GM23248 (cell line): ENCODE data around the gene NAXE.

Experiments
- EZH2 ChIP-seq: fragments of 200-600 bp; sonication (generic); IDR thresholded peaks from 2 replicates; pipeline ENCODE4 v1.6.1; 2018; ENCODE audit warnings: antibody characterized with exemption, mild to moderate bottlenecking; ENCODE audit not compliant: insufficient read depth, poor library complexity, severe bottlenecking
- EZH2phosphoT487 ChIP-seq: fragments of 200-600 bp; sonication (generic); IDR thresholded peaks from 2 replicates; pipeline ENCODE4 v1.6.1; 2018; ENCODE audit warnings: antibody characterized with exemption, moderate library complexity, mild to moderate bottlenecking, low read depth; ENCODE audit not compliant: insufficient read depth

DNA sequence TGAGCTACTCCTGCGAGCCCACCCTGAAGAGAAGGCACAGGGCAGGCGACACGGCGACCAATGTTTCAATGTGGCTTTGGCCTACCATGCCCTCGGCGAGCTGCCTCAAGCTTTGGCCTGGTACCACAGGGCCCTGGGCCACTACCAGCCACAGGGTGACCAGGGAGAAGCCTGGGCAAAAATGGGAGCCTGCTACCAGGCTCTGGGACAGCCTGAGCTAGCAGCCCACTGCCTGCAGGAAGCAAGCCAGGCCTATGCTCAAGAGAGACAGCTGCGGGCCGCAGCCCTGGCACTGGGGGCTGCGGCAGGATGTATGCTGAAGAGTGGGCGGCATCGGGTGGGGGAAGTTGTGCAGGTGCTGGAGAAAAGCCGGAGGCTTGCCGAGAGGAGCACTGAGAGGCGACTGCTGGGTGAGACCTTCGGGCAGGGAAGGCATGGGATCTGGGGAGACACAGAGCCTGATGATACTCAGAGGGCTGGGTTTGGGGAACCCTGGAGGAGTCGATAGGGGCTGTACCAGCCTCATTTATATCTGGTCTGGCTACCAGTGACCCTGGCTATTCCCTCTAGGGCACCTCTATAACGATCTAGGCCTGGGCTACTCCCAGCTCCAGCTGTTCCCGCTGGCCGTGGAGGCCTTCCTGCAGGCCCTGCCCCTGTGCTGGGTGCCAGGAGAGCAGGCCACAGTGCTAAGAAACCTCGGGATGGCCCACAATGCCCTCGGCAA, 9.8 kb upstream of the NAXE start:
- TF ChIP-seq EZH2phosphoT487 (no peak), EZH2 (no peak)
